ENCODE data around the gene AHNAK2. TPM values are rescaled to one million over a fixed set of nuclear protein-coding genes. Genes with fewer than 3 reads are reported as not detected.
"Not testable (repeated sequence)": the region's sequence is repeated elsewhere in the genome, so short reads cannot be mapped to it uniquely, and the experiment has no call there.

Gene AHNAK2
- total and polyA plus RNA-seq, 8 donors = 1.5 to 117 (median 13.5) TPM

GRCh38 chr14:104945986-104946965, 31.9 kb downstream of the AHNAK2 start:
- DNase-seq = not testable (repeated sequence)
- WGBS, 5 donors = 87 to 95% (median 89%) methylated on average over 35 to 43 of the region's 43 CpGs

DNA sequence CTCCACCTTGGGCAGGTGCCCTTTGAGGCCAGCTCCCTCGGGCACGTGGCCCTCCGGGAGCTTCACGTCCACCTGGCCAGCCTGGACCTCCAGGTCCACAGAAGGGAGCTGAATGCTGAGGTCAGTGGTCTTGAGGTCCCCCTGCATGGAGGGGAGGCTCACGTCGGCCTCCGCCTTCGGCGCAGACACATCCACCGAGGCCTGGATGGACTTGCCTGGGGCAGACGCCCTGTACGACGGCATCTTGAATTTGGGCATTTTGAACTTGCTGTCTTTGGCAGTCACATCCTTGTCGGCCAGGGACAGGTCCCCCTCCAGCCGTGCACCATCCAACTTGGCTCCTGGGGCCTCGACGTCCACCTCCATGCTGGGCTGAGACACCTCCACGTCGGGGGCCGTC, 32.9 kb downstream of the AHNAK2 start:
- DNase-seq; H3K9me3 ChIP-seq; H3K4me3 ChIP-seq; H3K27ac ChIP-seq; H3K27me3 ChIP-seq; H3K4me1 ChIP-seq; intact Hi-C loops (cut with DNase I; ENCODE audit: low total_unique reads): not testable (repeated sequence)
- peaks cover 0 to 36% (median 13%) of the 10 kb centered on the region in 4 donors for H3K36me3 ChIP-seq
- WGBS, 5 donors = 86 to 94% (median 89%) methylated on average over 16 to 20 of the region's 20 CpGs

More at GRCh38 chr14:104945986-104946965, 31.9 kb downstream of the AHNAK2 start:
- H3K4me1 ChIP-seq; H3K27ac ChIP-seq; H3K27me3 ChIP-seq; H3K9me3 ChIP-seq; H3K4me3 ChIP-seq; intact Hi-C loops (cut with DNase I; ENCODE audit: low total_unique reads): not testable (repeated sequence)
- H3K36me3 ChIP-seq = peaks cover 0 to 35% (median 12%) of the 10 kb centered on the region in 4 donors

- intact Hi-C loops (cut with DNase I; ENCODE audit: low total_unique reads); H3K27me3 ChIP-seq; H3K9me3 ChIP-seq; DNase-seq; H3K27ac ChIP-seq; H3K4me3 ChIP-seq; H3K4me1 ChIP-seq: not testable (repeated sequence)
- WGBS, 5 donors = 89 to 93% (median 91%) methylated on average over 16 to 29 of the region's 29 CpGs
- H3K36me3 ChIP-seq = peaks cover 0 to 36% (median 17%) of the 10 kb centered on the region in 4 donors
These were observed 33.6 kb downstream of the AHNAK2 start for GRCh38 chr14:104944436-104945205.

DNA sequence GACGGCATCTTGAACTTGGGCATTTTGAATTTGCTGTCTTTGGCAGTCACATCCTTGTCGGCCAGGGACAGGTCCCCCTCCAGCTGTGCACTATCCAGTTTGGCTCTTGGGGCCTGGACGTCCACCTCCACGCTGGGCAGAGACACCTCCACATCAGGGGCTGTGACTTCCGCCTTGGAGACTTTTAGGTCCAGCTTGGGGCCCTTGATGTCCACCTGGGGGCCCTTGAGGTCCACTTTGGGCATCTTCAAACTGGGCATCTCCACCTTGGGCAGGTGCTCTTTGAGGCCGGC, 34.2 kb downstream of the AHNAK2 start:
- H3K27ac ChIP-seq; H3K9me3 ChIP-seq; H3K4me3 ChIP-seq; DNase-seq; intact Hi-C loops (cut with DNase I; ENCODE audit: low total_unique reads); H3K27me3 ChIP-seq; H3K4me1 ChIP-seq: not testable (repeated sequence)
- WGBS, 5 donors = 66 to 94% (median 92%) methylated on average over 4 to 6 of the region's 6 CpGs
- peaks cover 0 to 37% (median 20%) of the 10 kb centered on the region in 4 donors for H3K36me3 ChIP-seq

GRCh38 chr14:104943216-104944015, 34.8 kb downstream of the AHNAK2 start:
- intact Hi-C loops (cut with DNase I; ENCODE audit: low total_unique reads); H3K4me3 ChIP-seq; H3K27me3 ChIP-seq; H3K4me1 ChIP-seq; H3K9me3 ChIP-seq; DNase-seq; H3K27ac ChIP-seq: not testable (repeated sequence)
- peaks cover 0 to 39% (median 20%) of the 10 kb centered on the region in 4 donors for H3K36me3 ChIP-seq
- 87 to 92% (median 89%) methylated on average over 17 to 29 of the region's 29 CpGs for WGBS, 5 donors

DNA sequence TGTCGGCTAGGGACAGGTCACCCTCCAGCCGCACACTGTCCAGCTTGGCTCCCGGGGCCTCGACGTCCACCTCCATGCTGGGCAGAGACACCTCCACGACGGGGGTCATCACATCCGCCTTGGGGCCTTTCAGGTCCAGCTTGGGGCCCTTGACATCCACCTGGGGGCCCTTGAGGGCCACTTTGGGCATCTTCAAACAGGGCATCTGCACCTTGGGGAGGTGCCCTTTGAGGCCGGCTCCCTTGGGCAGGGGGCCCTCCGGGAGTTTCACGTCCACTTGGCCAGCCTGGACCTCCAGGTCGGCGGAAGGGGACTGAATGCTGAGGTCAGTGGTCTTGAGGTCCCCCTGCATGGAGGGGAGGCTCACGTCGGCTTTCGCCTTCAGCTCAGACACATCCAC, 35.6 kb downstream of the AHNAK2 start:
- Histone ChIP-seq H3K9me3 (no peaks in the 10 kb centered on the region), H3K27ac (no peak overlapping the region), H3K4me1 (no peaks in the 10 kb centered on the region), H3K36me3 (peaks cover 0 to 39% (median 20%) of the 10 kb centered on the region in 4 donors), H3K27me3 (no peaks in the 10 kb centered on the region), H3K4me3 (no peak overlapping the region)
- DNase-seq = no peak
- TF ChIP-seq POLR2AphosphoS5 (IDR thresholded peaks at IDR 0.05) (no peak), POLR2A (IDR thresholded peaks at IDR 0.05) (no peak), EP300 (IDR thresholded peaks at IDR 0.05) (no peak)
- TF ChIP-seq, protein P1, sequence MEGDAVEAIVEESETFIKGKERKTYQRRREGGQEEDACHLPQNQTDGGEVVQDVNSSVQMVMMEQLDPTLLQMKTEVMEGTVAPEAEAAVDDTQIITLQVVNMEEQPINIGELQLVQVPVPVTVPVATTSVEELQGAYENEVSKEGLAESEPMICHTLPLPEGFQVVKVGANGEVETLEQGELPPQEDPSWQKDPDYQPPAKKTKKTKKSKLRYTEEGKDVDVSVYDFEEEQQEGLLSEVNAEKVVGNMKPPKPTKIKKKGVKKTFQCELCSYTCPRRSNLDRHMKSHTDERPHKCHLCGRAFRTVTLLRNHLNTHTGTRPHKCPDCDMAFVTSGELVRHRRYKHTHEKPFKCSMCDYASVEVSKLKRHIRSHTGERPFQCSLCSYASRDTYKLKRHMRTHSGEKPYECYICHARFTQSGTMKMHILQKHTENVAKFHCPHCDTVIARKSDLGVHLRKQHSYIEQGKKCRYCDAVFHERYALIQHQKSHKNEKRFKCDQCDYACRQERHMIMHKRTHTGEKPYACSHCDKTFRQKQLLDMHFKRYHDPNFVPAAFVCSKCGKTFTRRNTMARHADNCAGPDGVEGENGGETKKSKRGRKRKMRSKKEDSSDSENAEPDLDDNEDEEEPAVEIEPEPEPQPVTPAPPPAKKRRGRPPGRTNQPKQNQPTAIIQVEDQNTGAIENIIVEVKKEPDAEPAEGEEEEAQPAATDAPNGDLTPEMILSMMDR (IDR thresholded peaks at IDR 0.05) = no peak
- 85 to 96% (median 94%) methylated on average over 14 to 16 of the region's 16 CpGs for WGBS, 5 donors
- intact Hi-C loops (cut with DNase I; ENCODE audit: low total_unique reads) = no loop called here
